ENCODE data around the gene LRRC73.
"Not testable (repeated sequence)": the region's sequence is repeated elsewhere in the genome, so short reads cannot be mapped to it uniquely, and the experiment has no call there.

The LRRC73 gene

GRCh38 chr6:43461936-43462335 is 48.2 kb downstream of the LRRC73 start:
- DNase-seq (ENCODE audit: low spot score), result peak; percentile 11

GRCh38 chr6:43460032-43460431 is 50.1 kb downstream of the LRRC73 start:
- no peak for DNase-seq (ENCODE audit: low spot score)

- DNase-seq (ENCODE audit: low spot score), result no peak
These were observed 50.6 kb downstream of the LRRC73 start for GRCh38 chr6:43459535-43459934.

- not testable (repeated sequence) for DNase-seq (ENCODE audit: low spot score)
These were observed 52.0 kb downstream of the LRRC73 start for GRCh38 chr6:43458154-43458553.

GRCh38 chr6:43457643-43458042 is 52.5 kb downstream of the LRRC73 start:
- DNase-seq (ENCODE audit: low spot score), result no peak

Data from putamen (tissue), 1 donor.